HG03095 (cell line): ENCODE measurements around the gene SCNN1B.
"Not testable (repeated sequence)": the region's sequence is repeated elsewhere in the genome, so short reads cannot be mapped to it uniquely, and the experiment has no call there.

Experiments used
- ATAC-seq: cut with Tn5 transposase; IDR thresholded peaks from one replicate; pipeline ENCODE4 v1.9.1; 2021; ENCODE audit warnings: moderate library complexity; ENCODE audit not compliant: unreplicated experiment

Gene SCNN1B, protein sequence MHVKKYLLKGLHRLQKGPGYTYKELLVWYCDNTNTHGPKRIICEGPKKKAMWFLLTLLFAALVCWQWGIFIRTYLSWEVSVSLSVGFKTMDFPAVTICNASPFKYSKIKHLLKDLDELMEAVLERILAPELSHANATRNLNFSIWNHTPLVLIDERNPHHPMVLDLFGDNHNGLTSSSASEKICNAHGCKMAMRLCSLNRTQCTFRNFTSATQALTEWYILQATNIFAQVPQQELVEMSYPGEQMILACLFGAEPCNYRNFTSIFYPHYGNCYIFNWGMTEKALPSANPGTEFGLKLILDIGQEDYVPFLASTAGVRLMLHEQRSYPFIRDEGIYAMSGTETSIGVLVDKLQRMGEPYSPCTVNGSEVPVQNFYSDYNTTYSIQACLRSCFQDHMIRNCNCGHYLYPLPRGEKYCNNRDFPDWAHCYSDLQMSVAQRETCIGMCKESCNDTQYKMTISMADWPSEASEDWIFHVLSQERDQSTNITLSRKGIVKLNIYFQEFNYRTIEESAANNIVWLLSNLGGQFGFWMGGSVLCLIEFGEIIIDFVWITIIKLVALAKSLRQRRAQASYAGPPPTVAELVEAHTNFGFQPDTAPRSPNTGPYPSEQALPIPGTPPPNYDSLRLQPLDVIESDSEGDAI

DNA sequence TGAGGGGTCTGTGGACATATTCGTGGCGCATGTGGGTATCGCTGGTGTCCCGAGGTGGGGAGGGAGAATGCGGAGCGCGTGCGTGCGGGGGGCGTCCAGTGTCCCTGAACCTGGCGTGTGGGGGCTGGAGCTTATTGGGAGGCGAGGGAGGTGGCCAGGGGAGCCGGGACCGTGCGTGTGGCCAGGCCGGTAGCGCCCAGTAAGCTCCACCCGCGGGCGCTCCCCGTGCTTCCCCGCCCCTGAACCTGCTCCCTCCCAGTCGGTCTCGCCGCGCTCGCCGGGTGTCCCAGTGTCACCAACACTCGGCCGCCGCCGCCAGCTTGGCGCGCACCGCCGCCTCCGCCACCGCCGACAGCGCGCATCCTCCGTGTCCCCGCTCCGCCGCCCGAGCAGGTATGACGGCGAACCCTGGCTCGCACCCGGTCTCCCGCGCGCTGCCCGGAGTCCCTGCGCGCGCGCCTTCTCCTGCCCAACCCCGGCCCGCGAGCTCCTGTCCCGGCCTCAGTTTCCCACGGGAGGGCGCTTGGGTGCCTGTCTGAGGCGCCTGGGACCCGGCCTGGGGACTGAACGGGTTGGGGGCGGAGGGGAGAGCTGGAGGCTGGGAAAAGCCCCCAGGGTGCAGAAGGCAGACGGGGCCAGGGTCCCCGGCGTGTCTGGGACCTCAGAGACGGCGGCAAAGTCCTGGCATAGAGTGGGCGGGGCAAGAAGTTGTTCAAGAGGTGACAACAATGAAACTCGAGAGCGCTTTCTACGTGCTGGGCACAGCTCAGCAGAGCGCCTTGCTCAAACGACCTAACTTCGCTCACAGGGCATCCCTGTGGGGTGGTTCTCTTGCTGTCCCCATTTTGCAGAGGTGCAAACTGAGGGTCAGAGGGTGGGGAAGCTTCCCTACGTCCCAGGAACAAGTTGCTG, at the start of gene SCNN1B:
Gene SCNN1B, plus strand, starts transcription at position 258 of the 912 bp plus-strand sequence. CDS start 46,298 bp downstream, outside the sequence.
- ATAC-seq, result no peak

- no peak for ATAC-seq
Measured at GRCh38 chr16:23252310-23252709, 49.8 kb upstream of the SCNN1B start.

DNA sequence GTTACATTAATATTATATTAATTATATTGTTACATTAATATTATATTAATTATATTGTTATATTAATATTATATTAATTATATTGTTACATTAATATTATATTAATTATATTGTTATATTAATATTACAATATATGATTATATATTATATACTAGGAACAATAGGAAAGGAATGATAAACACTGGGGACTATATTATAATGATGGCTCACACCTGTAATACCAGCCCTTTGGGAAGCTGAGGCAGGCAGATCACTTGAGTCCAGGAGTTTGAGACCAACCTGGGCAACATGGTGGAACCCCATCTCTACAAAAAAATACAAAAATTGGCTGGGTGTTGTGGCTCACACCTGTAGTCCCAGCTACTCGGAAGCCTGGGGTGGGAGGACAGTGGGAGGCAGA, 48.5 kb upstream of the SCNN1B start:
- not testable (repeated sequence) for ATAC-seq

GRCh38 chr16:23254338-23254737, 47.8 kb upstream of the SCNN1B start:
- no peak for ATAC-seq

DNA sequence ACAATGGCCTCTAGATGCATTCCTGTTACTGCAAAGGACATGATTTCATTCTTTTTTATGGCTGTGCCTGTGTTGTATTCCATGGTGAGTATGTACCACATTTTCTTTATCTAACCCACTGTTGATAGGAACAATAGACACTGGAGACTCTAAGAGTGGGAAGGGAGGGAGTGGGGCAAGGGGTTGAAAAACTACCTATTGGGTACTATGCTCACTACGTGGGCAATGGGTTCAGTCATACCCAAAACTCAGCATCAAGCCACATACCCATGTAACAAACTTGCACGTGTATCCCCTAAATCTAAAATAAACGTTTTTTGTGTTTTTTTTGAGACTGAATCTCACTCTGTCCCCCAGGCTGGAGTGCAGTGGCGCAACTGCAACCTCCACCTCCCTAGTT, 47.1 kb upstream of the SCNN1B start:
- ATAC-seq, result no peak

GRCh38 chr16:23256440-23256839, 45.7 kb upstream of the SCNN1B start:
- ATAC-seq, result no peak

DNA sequence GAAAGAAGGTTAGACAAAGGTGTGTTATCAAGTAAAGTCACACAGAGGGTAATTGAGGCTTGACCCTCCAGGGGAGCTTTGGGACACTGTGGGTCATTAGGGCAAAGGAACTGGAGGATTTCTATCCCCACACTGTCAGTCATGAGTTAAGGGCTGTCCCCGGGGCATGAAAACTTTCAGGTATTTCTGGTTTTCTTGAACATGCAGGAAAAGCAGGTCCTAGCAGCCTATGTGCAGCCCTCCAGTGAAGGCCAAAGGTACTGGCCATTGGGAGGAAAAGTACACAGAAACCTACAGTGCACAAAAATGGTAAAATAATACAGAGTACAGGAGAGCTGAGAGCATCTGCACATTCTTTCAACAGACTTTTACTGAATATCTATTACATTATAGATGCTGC, 44.4 kb upstream of the SCNN1B start:
- no peak for ATAC-seq

DNA sequence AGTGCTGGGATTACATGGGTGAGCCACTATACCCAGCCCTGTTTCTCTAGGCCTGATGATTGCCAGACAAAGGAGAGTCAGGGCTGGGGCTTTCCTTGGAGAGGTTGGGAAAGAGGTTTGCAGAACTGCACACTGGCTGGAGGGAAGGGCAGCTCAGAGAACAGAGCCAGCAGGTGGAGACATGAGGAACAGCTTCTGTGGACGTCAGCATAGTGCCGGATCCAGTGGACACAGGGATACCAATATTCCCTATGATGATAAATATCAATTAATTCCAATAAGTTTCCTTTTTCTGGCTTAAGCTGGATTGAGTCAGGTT, 43.2 kb upstream of the SCNN1B start:
- ATAC-seq, result no peak

DNA sequence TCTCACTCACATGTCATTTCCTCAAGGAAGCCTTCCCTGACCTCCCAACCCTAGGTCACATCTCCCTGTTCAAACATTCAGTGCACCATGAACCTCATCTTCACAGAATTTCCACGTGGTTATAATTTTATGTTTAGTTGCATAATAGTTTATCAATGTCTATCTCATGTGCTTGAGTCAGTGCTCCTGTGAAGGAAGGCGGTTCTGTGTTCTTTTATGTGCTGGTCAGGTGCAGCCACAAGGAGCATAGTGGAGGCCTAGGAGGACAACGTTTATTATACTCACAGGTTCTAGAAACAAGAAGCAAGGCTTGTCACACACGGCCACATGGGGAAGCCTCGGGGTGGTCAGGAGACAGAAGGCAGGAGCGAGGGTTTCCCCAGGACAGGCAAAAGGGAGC, 34.5 kb upstream of the SCNN1B start:
- ATAC-seq, result no peak

GRCh38 chr16:23268561-23268960, 33.5 kb upstream of the SCNN1B start:
- ATAC-seq, result no peak

GRCh38 chr16:23269248-23269953, 32.7 kb upstream of the SCNN1B start:
- no peak for ATAC-seq

- ATAC-seq, result no peak
Measured at GRCh38 chr16:23270654-23271053, 31.4 kb upstream of the SCNN1B start.

DNA sequence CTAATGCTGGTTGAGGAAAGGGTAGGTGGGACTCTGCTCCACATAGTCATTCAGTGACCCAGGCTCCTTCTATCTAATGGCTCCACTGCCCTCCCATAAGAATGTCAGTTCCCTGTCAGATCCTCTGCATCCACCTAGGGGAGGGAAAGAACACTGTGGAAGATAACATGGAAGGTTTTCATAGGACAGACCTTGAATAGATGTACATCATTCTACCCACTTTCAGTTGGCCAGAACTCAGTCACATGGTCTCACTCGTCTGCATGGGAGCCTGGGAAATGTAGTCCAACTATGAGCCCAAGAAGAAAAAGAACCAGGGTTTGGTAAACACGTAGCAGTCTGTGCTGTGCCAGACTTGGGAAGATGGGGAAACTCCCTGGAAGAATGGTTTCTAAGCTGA, 27.1 kb upstream of the SCNN1B start:
- ATAC-seq, result no peak

DNA sequence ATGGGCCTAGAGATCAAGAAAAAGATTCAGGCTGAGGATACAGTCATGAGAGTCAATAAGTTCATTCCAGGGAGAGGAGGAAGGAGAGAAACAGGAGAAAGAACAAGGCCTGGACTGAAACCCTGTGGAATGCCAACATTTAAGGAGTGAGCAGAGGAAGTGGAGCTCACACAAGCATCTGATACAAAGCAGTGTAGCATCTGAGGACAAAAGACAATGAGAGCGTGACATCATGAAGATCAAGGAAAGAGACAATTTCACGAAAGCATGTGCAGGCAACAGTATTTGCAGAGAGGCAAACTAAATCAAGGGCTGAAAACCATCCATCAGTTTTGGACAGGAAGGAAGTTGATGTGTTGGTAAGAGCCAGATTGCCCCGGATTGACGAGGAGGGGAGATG, 25.3 kb upstream of the SCNN1B start:
- no peak for ATAC-seq

GRCh38 chr16:23278031-23278430, 24.1 kb upstream of the SCNN1B start:
- ATAC-seq, result no peak

- no peak for ATAC-seq
Measured at GRCh38 chr16:23279721-23280153, 22.4 kb upstream of the SCNN1B start.

DNA sequence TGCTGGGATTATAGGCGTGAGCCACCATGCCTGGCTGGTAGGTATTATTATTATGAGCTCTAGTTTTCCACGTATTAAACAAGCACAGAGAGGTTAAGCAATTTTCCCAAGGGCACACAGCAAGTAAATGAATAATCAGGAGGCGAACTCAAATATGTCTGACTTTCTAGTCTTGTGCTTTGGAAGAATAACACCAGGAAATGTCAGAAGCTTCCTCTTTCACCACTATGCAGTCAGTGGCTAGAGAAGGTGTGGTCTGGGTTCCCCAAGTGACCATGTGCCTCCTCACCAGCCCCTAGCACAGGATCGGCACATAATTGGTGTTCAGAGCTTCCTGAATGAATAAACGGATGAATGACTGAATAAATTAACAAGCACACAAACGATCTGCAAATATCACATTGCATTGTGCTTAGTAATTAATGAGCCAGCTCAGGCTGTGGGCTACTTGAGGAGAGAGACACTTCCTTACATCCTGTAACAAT, 21.6 kb upstream of the SCNN1B start:
- ATAC-seq, result no peak

- ATAC-seq, result no peak
Measured at GRCh38 chr16:23282568-23282967, 19.5 kb upstream of the SCNN1B start.

- ATAC-seq, result no peak
Measured at GRCh38 chr16:23283571-23283970, 18.5 kb upstream of the SCNN1B start.

DNA sequence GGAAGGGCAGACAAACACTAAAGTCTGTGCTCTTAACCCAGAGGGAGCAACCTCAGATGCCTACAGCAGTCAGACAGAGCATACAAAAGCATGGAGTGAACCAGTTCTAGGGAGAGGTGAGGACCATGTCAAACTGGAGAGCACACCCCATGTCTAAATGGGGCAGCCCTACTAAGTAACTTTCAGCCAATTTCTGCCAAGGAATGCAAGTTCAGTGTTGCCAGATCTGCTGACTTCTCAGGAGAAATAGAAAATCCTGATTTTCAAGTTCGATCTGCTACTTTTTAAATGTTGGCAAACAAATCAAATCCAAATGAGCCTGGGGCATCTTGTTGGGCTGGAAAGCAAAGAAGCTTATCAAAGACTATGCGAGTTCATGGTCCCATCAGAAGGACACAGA, 17.5 kb upstream of the SCNN1B start:
- ATAC-seq, result no peak

DNA sequence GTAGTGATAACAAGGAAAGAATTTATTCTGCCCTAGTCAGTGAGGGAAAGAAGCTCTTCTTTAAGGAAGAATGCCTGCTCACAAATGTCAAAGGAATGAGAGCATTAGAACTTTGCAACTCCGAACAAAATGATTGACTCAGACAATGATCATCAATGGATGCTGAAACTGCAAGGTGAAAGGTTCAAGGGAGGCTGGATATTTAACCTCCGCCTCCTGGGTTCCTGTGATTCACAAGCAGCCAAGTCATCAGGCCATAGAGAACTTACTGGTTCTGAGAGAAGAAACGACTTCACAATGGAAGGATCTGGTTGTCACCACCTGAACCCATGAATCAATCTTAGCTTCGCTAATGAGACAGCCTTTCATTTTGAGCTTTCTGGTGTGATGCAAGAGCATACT, 16.0 kb upstream of the SCNN1B start:
- ATAC-seq, result no peak
